Right lobe of liver (tissue), 4 donors: ENCODE results near the gene ITLN2.

Source experiments
- CTCF ChIP-seq, 4 donors: fragments of 200-600 bp in 3 of 4; fragments of 450-650 bp in 1 of 4; IDR thresholded peaks; one replicate each; pipeline versions ENCODE4 v1.5.1 to v1.8.0; 2016 to 2022; ENCODE audit warnings: antibody characterized with exemption in 4 of 4, mild to moderate bottlenecking in 2 of 4
- POLR2A ChIP-seq: fragments of 450-650 bp; IDR thresholded peaks from one replicate; pipeline ENCODE4 v1.6.1; 2017; ENCODE audit warnings: antibody characterized with exemption, mild to moderate bottlenecking
- donor health status: DM: no; HTN: no; CAD: no.
- donor health status: DM: no; HTN: no; CAD: no.
- donor health status: DM: no; HTN: yes; CAD: no.

- TF ChIP-seq CTCF (IDR thresholded peaks at IDR 0.05), result no peak
- no peak for TF ChIP-seq POLR2A
Observed at GRCh38 chr1:160925652-160926244, 28.9 kb downstream of the ITLN2 start.
